K562 (cell line): ENCODE measurements around the gene ARHGAP31. TPM values are rescaled to one million over a fixed set of nuclear protein-coding genes. Genes with fewer than 3 reads are reported as not detected.

Source experiments
- ATAC-seq: fragments of 200-7000 bp; cut with Tn5 transposase; 3 replicates; pipeline ENCODE4 v1.9.1; 2020; ENCODE audit warnings: moderate library complexity
- BruUV-seq: library from RNA; stranded (reverse); fragments of 400-500 nt; replicated peaks from 2 replicates; lab custom pipeline; 2021; lab: Mats Ljungman, UMichigan
- CTCF ChIA-PET: fragments of 300-600 bp; formaldehyde crosslinking; extraction: SDS; loops from one replicate; lab custom pipeline; 2021; ENCODE audit warnings: low intra/inter-chr PET ratio; lab: Yijun Ruan, JAX
- POLR2A ChIA-PET: fragments of 300-600, 350-650 bp; sonication (Branson Sonifier 250); formaldehyde crosslinking; extraction: SDS; loops from one replicate; lab custom pipeline; 2021; ENCODE audit warnings: antibody characterized with exemption, inconsistent platforms; lab: Yijun Ruan, JAX
- DNase-seq, 4 experiments: peaks; one replicate each; pipeline versions ENCODE4 v3.0.0 to v3.0.0-alpha.2; 2011 to 2018; ENCODE audit warnings: low spot score in 3 of 4, mixed read lengths in 3 of 4; ENCODE audit errors: extremely low read depth in 1 of 4
- FAIRE-seq: peaks from 2 replicates; lab custom pipeline; 2011; peaks lifted over from hg19 to GRCh38; lab: Jason Lieb, UNC
- H2AFZ ChIP-seq: 2 replicates; pipeline ENCODE4 v1.6.0; 2011; ENCODE audit warnings: low read depth, low read length, control low read depth, inconsistent platforms
- H3K27ac ChIP-seq: fragments of 200-600 bp; 3 replicates; pipeline ENCODE4 v1.8.0; 2011; ENCODE audit warnings: low read depth, mild to moderate bottlenecking, control low read depth, inconsistent platforms, low read length, moderate library complexity, mixed read lengths; ENCODE audit errors: extremely low read depth
- H3K27me3 ChIP-seq, 2 experiments: fragments of 300-600 bp in 1 of 2; 2 replicates in 1 of 2; 3 replicates in 1 of 2; pipeline versions ENCODE4 v1.6.0 to v1.8.0; 2011; ENCODE audit warnings: inconsistent platforms in 2 of 2, low read length in 2 of 2, mild to moderate bottlenecking in 1 of 2, mixed read lengths in 1 of 2, moderate library complexity in 1 of 2; ENCODE audit not compliant: control insufficient read depth in 2 of 2, insufficient read depth in 2 of 2
- H3K36me3 ChIP-seq: fragments of 300-600 bp; 3 replicates; pipeline ENCODE4 v1.8.0; 2011; ENCODE audit warnings: mild to moderate bottlenecking, low read length, inconsistent platforms; ENCODE audit not compliant: control insufficient read depth, insufficient read depth
- H3K4me1 ChIP-seq, 2 experiments: fragments of 200-600 bp in 1 of 2; replicated peaks in 1 of 2; 2 replicates in 1 of 2; 3 replicates in 1 of 2; pipeline versions ENCODE4 v1.5.1 to v1.8.0; 2011; ENCODE audit warnings: inconsistent platforms in 2 of 2, low read length in 2 of 2, mild to moderate bottlenecking in 1 of 2, mixed read lengths in 1 of 2, moderate library complexity in 1 of 2; ENCODE audit not compliant: control insufficient read depth in 2 of 2, insufficient read depth in 2 of 2
- H3K4me2 ChIP-seq: 2 replicates; pipeline ENCODE4 v1.6.1; 2011; ENCODE audit warnings: low read length, control low read depth, inconsistent platforms, mixed read lengths; ENCODE audit not compliant: insufficient read depth
- H3K4me3 ChIP-seq: fragments of 200-600 bp; sonication (generic), shearing (Covaris generic); 2 replicates; pipeline ENCODE4 v1.5.1; 2016; ENCODE audit warnings: control low read depth, inconsistent platforms
- H3K79me2 ChIP-seq: fragments of 200-600 bp; 3 replicates; pipeline ENCODE4 v1.8.0; 2011; ENCODE audit warnings: low read length, inconsistent platforms; ENCODE audit not compliant: control insufficient read depth, insufficient read depth
- H3K9ac ChIP-seq, 2 experiments: 2 replicates each; pipeline versions ENCODE4 v1.6.0 to v1.6.1; 2011; ENCODE audit warnings: low read depth in 2 of 2, low read length in 2 of 2, control low read depth in 1 of 2, inconsistent platforms in 1 of 2, mild to moderate bottlenecking in 1 of 2, mixed read lengths in 1 of 2; ENCODE audit not compliant: insufficient read depth in 1 of 2
- H3K9me1 ChIP-seq: one replicate; pipeline ENCODE4 v1.6.0; 2011; ENCODE audit warnings: inconsistent platforms, mild to moderate bottlenecking, low read length, moderate library complexity; ENCODE audit not compliant: control insufficient read depth, insufficient read depth
- H3K9me3 ChIP-seq: replicated peaks from 2 replicates; pipeline ENCODE4 v1.5.1; 2011; ENCODE audit warnings: low read depth, low read length, inconsistent platforms; ENCODE audit not compliant: control insufficient read depth, insufficient read depth
- H4K20me1 ChIP-seq: replicated peaks from 2 replicates; pipeline ENCODE4 v1.6.1; 2011; ENCODE audit warnings: low read length, inconsistent platforms, mixed read lengths; ENCODE audit not compliant: control insufficient read depth, insufficient read depth
- ETV6 ChIP-seq, 3 experiments: fragments of 150-350 bp in 1 of 3; sonication (generic) in 1 of 3; formaldehyde crosslinking in 1 of 3; IDR thresholded peaks; 2 replicates each; pipeline versions ENCODE4 v1.6.1 to v1.8.0; 2014 to 2022; ENCODE audit warnings: borderline replicate concordance in 2 of 3, low read depth in 2 of 3, antibody characterized with exemption in 1 of 3, low read length in 1 of 3, mild to moderate bottlenecking in 1 of 3, missing genetic modification reagents in 1 of 3
- GABPB2 ChIP-seq: fragments of 250-450 bp; sonication (Bioruptor Pico); conservative IDR thresholded peaks from 2 replicates; pipeline ENCODE4 v1.5.1; 2021; ENCODE audit warnings: mild to moderate bottlenecking
- GATA2 ChIP-seq: sonication (generic); formaldehyde crosslinking; IDR thresholded peaks from 2 replicates; pipeline ENCODE4 v1.4.0; 2020; ENCODE audit warnings: mild to moderate bottlenecking, missing genetic modification reagents
- HNRNPLL ChIP-seq: fragments of 200-400 bp; formaldehyde crosslinking; IDR thresholded peaks from 2 replicates; pipeline ENCODE4 v1.6.1; 2017; ENCODE audit warnings: low read length, low read depth, mild to moderate bottlenecking; ENCODE audit not compliant: poor library complexity, severe bottlenecking
- MYC ChIP-seq, 2 experiments: fragments of 250-450 bp in 1 of 2; sonication (Bioruptor Pico) in 1 of 2; IDR thresholded peaks; 2 replicates each; pipeline versions ENCODE4 v1.5.1 to v1.6.1; 2012 to 2021; ENCODE audit warnings: low read depth in 2 of 2, borderline replicate concordance in 1 of 2, improper control_type of control experiment in 1 of 2, low read length in 1 of 2, mild to moderate bottlenecking in 1 of 2, moderate library complexity in 1 of 2
- SP2 ChIP-seq: IDR thresholded peaks from 2 replicates; pipeline ENCODE4 v1.6.1; 2011; ENCODE audit warnings: mild to moderate bottlenecking, low read depth, low read length, moderate library complexity; ENCODE audit not compliant: poor library complexity, severe bottlenecking; ENCODE audit errors: extremely low read depth
- SREBF1 ChIP-seq: fragments of 150-350 bp; IDR thresholded peaks from 2 replicates; pipeline ENCODE4 v1.6.1; 2014; ENCODE audit warnings: antibody characterized with exemption, low read depth, low read length, borderline replicate concordance
- SREBF2 ChIP-seq: sonication (generic); formaldehyde crosslinking; IDR thresholded peaks from 2 replicates; pipeline ENCODE4 v1.4.0; 2020; ENCODE audit warnings: mild to moderate bottlenecking, missing genetic modification reagents
- ZNF77 ChIP-seq: fragments of 250-450 bp; sonication (Bioruptor Pico); IDR thresholded peaks from 2 replicates; pipeline ENCODE4 v1.5.0; 2020
- whole genome bisulfite sequencing: fragments of 100-300 bp; shearing (Covaris generic); methylation state at CpG from one replicate; pipeline ENCODE4 v1.1.6; 2016; ENCODE audit warnings: low coverage, mixed read lengths; ENCODE audit not compliant: insufficient coverage; ENCODE audit errors: missing lambda C conversion rate; 5-methylcytosine and 5-hydroxymethylcytosine counted together
- in situ Hi-C: fragments of 300-500 bp; cut with MboI; formaldehyde crosslinking; loops from 4 replicates; pipeline ENCODE4 v1.15.0; 2018; ENCODE audit warnings: inconsistent platforms, mixed read lengths
- intact Hi-C: fragments of 100-400 bp; cut with micrococcal nuclease; formaldehyde crosslinking; loops from 2 replicates; pipeline ENCODE4 v1.14.2; 2022
- polyA plus RNA-seq, 8 experiments: library from polyadenylated mRNA; depleted of rRNA in 4 of 8; stranded (reverse) in 5 of 8; unstranded in 3 of 8; fragments of >200 nt; fragmentation: Nextera tagmentation in 2 of 8; fragmentation: Illumina TruSeq in 1 of 8; extraction: Ambion mirVana in 2 of 8; extraction: Trizol in 1 of 8; gene quantifications; 2 replicates each; pipeline versions ENCODE4 v1.2.1 to v1.2.3, GENCODE V29; 2011 to 2014; ENCODE audit warnings: inconsistent platforms in 1 of 8, missing spikeins in 1 of 8
- total RNA-seq, 7 experiments: library from RNA; depleted of rRNA in 6 of 7; stranded (reverse); fragments of >200 nt in 6 of 7; fragmentation: Illumina TruSeq in 2 of 7; extraction: Trizol in 2 of 7; gene quantifications; 2 replicates each; pipeline versions ENCODE4 v1.2.1 to v1.2.3, GENCODE V29; 2011 to 2021; ENCODE audit warnings: low replicate concordance in 1 of 7
- TF ChIP-seq, protein P1 (sequence below): sonication (generic); formaldehyde crosslinking; IDR thresholded peaks from 2 replicates; pipeline ENCODE4 v1.8.1; 2023; ENCODE audit warnings: mild to moderate bottlenecking, missing genetic modification reagents
- TF ChIP-seq, protein P2 (sequence below): fragments of 450-650 bp; IDR thresholded peaks from 2 replicates; pipeline ENCODE4 v1.6.1; 2017; ENCODE audit warnings: mild to moderate bottlenecking, moderate library complexity

ARHGAP31 gene
- total and polyA plus RNA-seq, 9 of the 15 experiments (the other 6 are each of a cell fraction or from before 2014, with no cell fraction given): under 0.01 to 0.13 (median 0.06) TPM; not detected in 5

DNA sequence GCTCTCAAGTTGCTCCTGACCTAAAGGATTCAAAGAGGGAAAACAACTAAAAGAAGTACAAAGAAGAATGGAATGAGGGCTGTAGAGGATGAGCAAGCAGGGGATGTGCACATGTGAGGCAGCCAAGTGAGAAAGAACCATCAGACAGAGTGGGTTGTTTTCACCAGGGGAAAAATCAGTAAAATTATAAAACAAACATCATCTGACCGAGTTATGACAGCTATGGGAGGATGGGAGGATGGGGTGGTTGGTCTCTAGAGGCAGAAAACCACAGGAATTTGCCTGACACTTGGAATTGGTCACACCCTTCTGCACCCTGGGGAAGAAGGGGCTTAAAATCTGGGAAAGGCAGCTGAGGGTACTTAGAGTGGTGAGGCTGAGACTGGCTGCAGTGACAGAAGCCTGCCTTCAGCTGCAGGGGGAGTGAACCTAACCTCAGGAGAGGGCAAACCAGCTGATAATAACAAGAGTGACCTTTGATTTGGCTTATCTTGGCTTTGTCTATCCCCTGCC is 10.1 kb downstream of the ARHGAP31 start:
- Histone ChIP-seq H3K9me3 (no peaks in the 10 kb centered on the region), H4K20me1 (no peaks in the 10 kb centered on the region), H2AFZ (no peak overlapping the region), H3K4me3 (no peak overlapping the region), H3K36me3 (no peaks in the 10 kb centered on the region), H3K27ac (no peak overlapping the region), H3K27me3 (peaks cover 2 to 13% of the 10 kb centered on the region in 2 experiments; a peak in 3 of 5 replicates), H3K4me2 (no peak overlapping the region), H3K9me1 (no peaks in the 10 kb centered on the region), H3K4me1 (no peaks in the 10 kb centered on the region), H3K79me2 (no peaks in the 10 kb centered on the region), H3K9ac (no peak overlapping the region)
- WGBS: 0% methylated on average over 1 of the region's 1 CpG
- no peak for ATAC-seq
- in situ Hi-C loops (no loop called here), intact Hi-C loops (no loop called here)
- no peak for TF ChIP-seq ZNF77 (CRISPR knock-in tag)
- POLR2A ChIA-PET: no interaction called here
- no peak for DNase-seq
- FAIRE-seq: no peak
- CTCF ChIA-PET: no interaction called here
- no TSS peak for BruUV-seq

DNA sequence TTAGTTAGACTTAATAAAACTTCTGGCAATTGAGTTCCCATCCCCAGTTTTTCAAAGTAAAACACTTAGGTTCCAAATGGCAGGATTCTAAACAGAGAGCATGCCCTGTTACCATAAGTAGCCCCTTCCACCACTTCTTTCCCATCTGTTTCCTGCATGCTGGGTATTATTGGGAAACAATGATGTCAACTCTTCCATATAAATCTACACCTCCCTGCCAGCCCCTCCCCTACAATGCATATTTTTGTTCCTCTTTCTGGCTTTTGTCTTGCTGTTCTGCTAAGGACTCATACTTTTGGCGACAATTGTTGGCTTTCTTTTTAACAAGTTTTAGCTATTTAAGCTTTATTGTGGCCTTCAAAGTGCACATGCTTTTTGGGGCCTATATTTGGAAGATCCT is 11.1 kb downstream of the ARHGAP31 start:
- Histone ChIP-seq H4K20me1 (no peaks in the 10 kb centered on the region), H3K9me1 (no peaks in the 10 kb centered on the region), H3K9ac (no peak overlapping the region), H3K27me3 (peaks cover 2 to 16% of the 10 kb centered on the region in 2 experiments; a peak in 3 of 5 replicates), H2AFZ (no peak overlapping the region), H3K4me3 (no peak overlapping the region), H3K36me3 (no peaks in the 10 kb centered on the region), H3K27ac (no peak overlapping the region), H3K4me2 (no peak overlapping the region), H3K79me2 (no peaks in the 10 kb centered on the region), H3K4me1 (no peaks in the 10 kb centered on the region), H3K9me3 (no peaks in the 10 kb centered on the region)
- POLR2A ChIA-PET: interaction anchor here (0.9 kb wide), 1 partner anchor 14 kb away, joined by 3 read pairs; no protein-coding TSS in a partner anchor
- no TSS peak for BruUV-seq
- WGBS: 0% methylated on average over 1 of the region's 1 CpG
- in situ Hi-C loops: no loop called here
- ATAC-seq: no peak
- CTCF ChIA-PET: no interaction called here
- intact Hi-C loops: no loop called here
- FAIRE-seq: no peak
- no peak for DNase-seq
- TF ChIP-seq MYC (IDR thresholded peaks at IDR 0.05; ENCODE audit: low read depth, low read length) (no peak), MYC (CRISPR knock-in tag; IDR thresholded peaks at IDR 0.05; ENCODE audit: borderline replicate concordance, low read depth) (no peak), GABPB2 (CRISPR knock-in tag) (no peak), SP2 (no peak), GATA2 (CRISPR knock-in tag) (no peak), ETV6 (IDR thresholded peaks at IDR 0.05; ENCODE audit: borderline replicate concordance in 1 of 2, low read depth in 2 of 2, low read length in 1 of 2) (no peak), ETV6 (CRISPR knock-in tag; IDR thresholded peaks at IDR 0.05; ENCODE audit: borderline replicate concordance) (no peak), SREBF2 (CRISPR knock-in tag) (no peak), SREBF1 (no peak), HNRNPLL (no peak)
- TF ChIP-seq, protein P1, sequence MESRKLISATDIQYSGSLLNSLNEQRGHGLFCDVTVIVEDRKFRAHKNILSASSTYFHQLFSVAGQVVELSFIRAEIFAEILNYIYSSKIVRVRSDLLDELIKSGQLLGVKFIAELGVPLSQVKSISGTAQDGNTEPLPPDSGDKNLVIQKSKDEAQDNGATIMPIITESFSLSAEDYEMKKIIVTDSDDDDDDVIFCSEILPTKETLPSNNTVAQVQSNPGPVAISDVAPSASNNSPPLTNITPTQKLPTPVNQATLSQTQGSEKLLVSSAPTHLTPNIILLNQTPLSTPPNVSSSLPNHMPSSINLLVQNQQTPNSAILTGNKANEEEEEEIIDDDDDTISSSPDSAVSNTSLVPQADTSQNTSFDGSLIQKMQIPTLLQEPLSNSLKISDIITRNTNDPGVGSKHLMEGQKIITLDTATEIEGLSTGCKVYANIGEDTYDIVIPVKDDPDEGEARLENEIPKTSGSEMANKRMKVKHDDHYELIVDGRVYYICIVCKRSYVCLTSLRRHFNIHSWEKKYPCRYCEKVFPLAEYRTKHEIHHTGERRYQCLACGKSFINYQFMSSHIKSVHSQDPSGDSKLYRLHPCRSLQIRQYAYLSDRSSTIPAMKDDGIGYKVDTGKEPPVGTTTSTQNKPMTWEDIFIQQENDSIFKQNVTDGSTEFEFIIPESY: no peak
- TF ChIP-seq, protein P2, sequence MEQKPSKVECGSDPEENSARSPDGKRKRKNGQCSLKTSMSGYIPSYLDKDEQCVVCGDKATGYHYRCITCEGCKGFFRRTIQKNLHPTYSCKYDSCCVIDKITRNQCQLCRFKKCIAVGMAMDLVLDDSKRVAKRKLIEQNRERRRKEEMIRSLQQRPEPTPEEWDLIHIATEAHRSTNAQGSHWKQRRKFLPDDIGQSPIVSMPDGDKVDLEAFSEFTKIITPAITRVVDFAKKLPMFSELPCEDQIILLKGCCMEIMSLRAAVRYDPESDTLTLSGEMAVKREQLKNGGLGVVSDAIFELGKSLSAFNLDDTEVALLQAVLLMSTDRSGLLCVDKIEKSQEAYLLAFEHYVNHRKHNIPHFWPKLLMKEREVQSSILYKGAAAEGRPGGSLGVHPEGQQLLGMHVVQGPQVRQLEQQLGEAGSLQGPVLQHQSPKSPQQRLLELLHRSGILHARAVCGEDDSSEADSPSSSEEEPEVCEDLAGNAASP: no peak
